Osteoblast (primary cell): ENCODE data around the gene DOK4. TPM values are rescaled to one million over a fixed set of nuclear protein-coding genes. Genes with fewer than 3 reads are reported as not detected.

Experiments
- DNase-seq: peaks from one replicate; pipeline ENCODE4 v3.0.0; 2011; ENCODE audit warnings: low spot score, mixed read lengths; ENCODE audit not compliant: insufficient read length; ENCODE audit errors: missing footprints
- H2AFZ ChIP-seq: 2 replicates; pipeline ENCODE4 v1.6.0; 2011; ENCODE audit warnings: mild to moderate bottlenecking, low read length
- H3K27ac ChIP-seq: 2 replicates; pipeline ENCODE4 v1.5.1; 2011; ENCODE audit warnings: mild to moderate bottlenecking, low read depth, low read length, moderate library complexity
- H3K27me3 ChIP-seq: 2 replicates; pipeline ENCODE4 v1.6.0; 2012; ENCODE audit warnings: mild to moderate bottlenecking, control low read depth, inconsistent platforms, low read length, moderate library complexity; ENCODE audit not compliant: insufficient read depth
- H3K36me3 ChIP-seq: 2 replicates; pipeline ENCODE4 v1.5.1; 2011; ENCODE audit warnings: mild to moderate bottlenecking, low read length, control low read depth, moderate library complexity; ENCODE audit not compliant: insufficient read depth
- H3K4me1 ChIP-seq: 2 replicates; pipeline ENCODE4 v1.5.1; 2011; ENCODE audit warnings: mild to moderate bottlenecking, low read length, control low read depth, moderate library complexity; ENCODE audit not compliant: insufficient read depth
- H3K4me2 ChIP-seq: 2 replicates; pipeline ENCODE4 v1.6.0; 2011; ENCODE audit warnings: mild to moderate bottlenecking, low read length; ENCODE audit not compliant: insufficient read depth
- H3K4me3 ChIP-seq: fragments of 200-600 bp; sonication (generic); 3 replicates; pipeline ENCODE4 v1.5.1; 2012; ENCODE audit warnings: mild to moderate bottlenecking, low read length, inconsistent platforms; ENCODE audit not compliant: insufficient read depth
- H3K79me2 ChIP-seq: 2 replicates; pipeline ENCODE4 v1.6.0; 2012; ENCODE audit warnings: mild to moderate bottlenecking, low read length, control low read depth, inconsistent platforms; ENCODE audit not compliant: insufficient read depth
- H3K9me3 ChIP-seq: 2 replicates; pipeline ENCODE4 v1.5.1; 2011; ENCODE audit warnings: low read depth, low read length, control low read depth
- H4K20me1 ChIP-seq: 2 replicates; pipeline ENCODE4 v1.6.0; 2012; ENCODE audit warnings: mild to moderate bottlenecking, low read length, control low read depth; ENCODE audit not compliant: insufficient read depth
- total RNA-seq: library from RNA; depleted of rRNA; stranded (reverse); fragments of >200 nt; gene quantifications from 2 replicates; pipeline ENCODE4 v1.2.3, GENCODE V29; 2012
- TF ChIP-seq, protein P1 (sequence below): IDR thresholded peaks from 2 replicates; pipeline ENCODE4 v1.5.1; 2011; ENCODE audit warnings: mild to moderate bottlenecking, low read depth, low read length, moderate library complexity; ENCODE audit errors: extremely low read depth

Gene DOK4
- total RNA-seq, 1 donor = 29.0 TPM

DNA sequence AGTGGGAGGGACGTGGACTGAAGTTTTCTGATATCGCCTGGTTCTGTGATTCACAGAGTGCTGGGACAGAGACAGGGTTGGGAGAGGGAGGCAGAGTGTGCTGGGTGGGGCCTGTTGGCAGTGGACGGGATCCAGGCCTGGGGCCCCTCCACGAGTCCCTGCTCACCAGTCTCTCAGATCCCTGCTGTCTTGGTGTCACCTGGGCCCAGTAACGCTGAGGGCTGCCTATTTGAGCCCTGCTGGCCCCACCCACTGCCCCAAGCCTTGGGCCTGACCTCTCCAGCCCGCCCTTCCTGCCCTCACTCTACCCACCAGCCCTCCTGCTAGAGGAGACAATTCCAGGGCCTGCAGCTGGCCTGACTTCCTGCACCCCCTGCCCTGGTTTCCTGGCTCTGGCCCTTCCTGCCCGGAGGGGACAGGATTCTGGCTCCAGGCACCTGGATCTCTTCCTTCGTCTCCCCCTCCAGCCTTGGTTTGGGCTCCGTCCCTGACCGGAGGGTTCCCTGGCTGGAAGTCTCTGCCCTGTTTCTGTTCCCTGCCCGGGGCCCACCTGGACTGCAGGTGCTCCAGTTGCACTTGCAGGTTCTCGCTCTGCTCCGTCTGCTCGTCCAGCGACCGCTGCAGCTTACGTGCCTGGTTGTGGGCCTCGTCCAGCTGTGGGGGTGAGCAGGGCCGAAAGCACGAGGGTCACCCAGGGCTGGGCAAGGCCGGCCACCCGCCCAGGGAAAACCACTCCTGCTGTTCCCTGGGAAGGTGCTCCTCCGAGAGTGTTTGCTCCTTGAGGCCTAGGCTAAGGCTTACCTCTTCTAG, 28.7 kb upstream of the DOK4 start:
- no peak overlapping the region for H3K4me2 ChIP-seq
- peaks cover 5% of the 10 kb centered on the region for H3K36me3 ChIP-seq
- H4K20me1 ChIP-seq = no peaks in the 10 kb centered on the region
- TF ChIP-seq, protein P1, sequence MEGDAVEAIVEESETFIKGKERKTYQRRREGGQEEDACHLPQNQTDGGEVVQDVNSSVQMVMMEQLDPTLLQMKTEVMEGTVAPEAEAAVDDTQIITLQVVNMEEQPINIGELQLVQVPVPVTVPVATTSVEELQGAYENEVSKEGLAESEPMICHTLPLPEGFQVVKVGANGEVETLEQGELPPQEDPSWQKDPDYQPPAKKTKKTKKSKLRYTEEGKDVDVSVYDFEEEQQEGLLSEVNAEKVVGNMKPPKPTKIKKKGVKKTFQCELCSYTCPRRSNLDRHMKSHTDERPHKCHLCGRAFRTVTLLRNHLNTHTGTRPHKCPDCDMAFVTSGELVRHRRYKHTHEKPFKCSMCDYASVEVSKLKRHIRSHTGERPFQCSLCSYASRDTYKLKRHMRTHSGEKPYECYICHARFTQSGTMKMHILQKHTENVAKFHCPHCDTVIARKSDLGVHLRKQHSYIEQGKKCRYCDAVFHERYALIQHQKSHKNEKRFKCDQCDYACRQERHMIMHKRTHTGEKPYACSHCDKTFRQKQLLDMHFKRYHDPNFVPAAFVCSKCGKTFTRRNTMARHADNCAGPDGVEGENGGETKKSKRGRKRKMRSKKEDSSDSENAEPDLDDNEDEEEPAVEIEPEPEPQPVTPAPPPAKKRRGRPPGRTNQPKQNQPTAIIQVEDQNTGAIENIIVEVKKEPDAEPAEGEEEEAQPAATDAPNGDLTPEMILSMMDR = no peak
- H2AFZ ChIP-seq = no peak overlapping the region
- no peaks in the 10 kb centered on the region for H3K4me1 ChIP-seq
- no peak overlapping the region for H3K4me3 ChIP-seq
- H3K27ac ChIP-seq = no peak overlapping the region
- H3K79me2 ChIP-seq = no peaks in the 10 kb centered on the region
- no peaks in the 10 kb centered on the region for H3K27me3 ChIP-seq
- DNase-seq = peak; percentile 77
- no peaks in the 10 kb centered on the region for H3K9me3 ChIP-seq

DNA sequence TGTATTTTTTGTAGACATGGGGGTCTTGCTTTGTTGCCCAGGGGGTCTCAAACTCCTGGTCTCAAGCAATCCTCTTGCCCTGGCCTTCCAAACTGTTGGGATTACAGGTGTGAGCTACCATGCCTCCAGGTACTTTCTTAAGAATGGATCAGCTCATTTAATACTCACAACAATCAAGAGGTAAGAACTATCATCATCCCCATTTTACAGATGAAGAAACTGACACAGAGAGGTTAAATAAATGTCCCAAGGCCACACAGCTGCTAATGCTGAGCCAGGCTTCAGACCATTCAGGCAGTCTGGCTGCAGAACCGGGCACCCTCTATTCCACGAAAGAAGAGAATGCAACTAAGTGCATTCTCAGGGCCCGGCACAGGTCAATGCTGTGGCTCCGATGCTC, 28.1 kb upstream of the DOK4 start:
- H3K27ac ChIP-seq = no peak overlapping the region
- H2AFZ ChIP-seq = no peak overlapping the region
- no peaks in the 10 kb centered on the region for H3K27me3 ChIP-seq
- no peak overlapping the region for H3K4me3 ChIP-seq
- H4K20me1 ChIP-seq = no peaks in the 10 kb centered on the region
- peaks cover 5% of the 10 kb centered on the region for H3K36me3 ChIP-seq
- TF ChIP-seq, protein P1 = no peak
- DNase-seq = no peak
- H3K79me2 ChIP-seq = no peaks in the 10 kb centered on the region
- H3K4me1 ChIP-seq = no peaks in the 10 kb centered on the region
- no peaks in the 10 kb centered on the region for H3K9me3 ChIP-seq
- H3K4me2 ChIP-seq = no peak overlapping the region

DNA sequence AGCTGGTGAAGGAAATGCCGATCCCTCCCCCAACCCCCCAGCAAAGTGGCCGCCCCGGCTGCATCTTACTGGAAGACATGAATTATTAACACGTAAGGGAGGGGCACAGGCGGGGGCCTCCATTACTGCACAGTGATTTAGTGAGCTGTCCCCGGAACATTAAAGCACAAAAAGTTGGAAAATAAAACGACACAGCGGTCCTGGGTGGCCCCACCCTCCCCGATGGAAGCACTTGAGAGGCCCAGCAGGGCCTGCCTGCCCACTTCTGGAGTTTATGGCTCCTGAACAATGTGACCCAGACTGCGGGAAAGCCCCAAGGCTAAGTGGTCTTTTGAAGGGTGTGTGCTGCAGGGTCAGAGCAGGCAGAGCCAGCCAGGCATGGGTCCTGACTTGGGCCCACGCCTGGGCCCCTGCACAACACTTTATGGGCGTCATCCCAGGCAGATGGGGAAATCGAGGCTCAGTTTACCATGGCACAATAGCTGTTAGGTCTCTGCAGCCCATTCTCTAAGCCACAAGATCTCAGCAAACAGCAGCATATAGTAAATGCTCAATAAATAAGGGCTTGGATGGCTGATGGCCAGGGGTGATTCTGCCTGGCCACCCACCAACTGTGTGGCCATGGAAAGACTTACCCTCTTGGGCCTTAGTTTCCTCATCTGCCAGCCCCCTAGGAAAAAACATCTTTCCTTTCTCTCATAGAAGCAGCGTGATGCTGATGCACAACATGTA, 27.2 kb upstream of the DOK4 start:
- TF ChIP-seq, protein P1 = no peak
- H3K4me3 ChIP-seq = no peak overlapping the region
- no peaks in the 10 kb centered on the region for H3K9me3 ChIP-seq
- H4K20me1 ChIP-seq = no peaks in the 10 kb centered on the region
- H3K36me3 ChIP-seq = peaks cover 5% of the 10 kb centered on the region
- no peaks in the 10 kb centered on the region for H3K79me2 ChIP-seq
- H3K27me3 ChIP-seq = no peaks in the 10 kb centered on the region
- no peak overlapping the region for H2AFZ ChIP-seq
- no peaks in the 10 kb centered on the region for H3K4me1 ChIP-seq
- H3K27ac ChIP-seq = no peak overlapping the region
- no peak overlapping the region for H3K4me2 ChIP-seq
- peak; percentile 58 for DNase-seq
